Activated B cell treated with CpG ODN at 0.5 μM for 24 hours (primary cell): ENCODE data around the gene WDR54. TPM values are rescaled to one million over a fixed set of nuclear protein-coding genes. Genes with fewer than 3 reads are reported as not detected.

Experiments
- ATAC-seq: fragments of 200-7000 bp; cut with Tn5 transposase; one replicate; pipeline ENCODE4 v1.10.0; 2021; ENCODE audit warnings: low read depth, mild to moderate bottlenecking, moderate library complexity
- CTCF ChIA-PET: fragments of 350-600 bp; sonication (Branson Sonifier 250); formaldehyde crosslinking; loops from one replicate; lab custom pipeline; 2021; ENCODE audit warnings: antibody characterized with exemption; lab: Charles Lee
- POLR2A ChIA-PET: fragments of 350-600 bp; sonication (Branson Sonifier 250); formaldehyde crosslinking; loops from one replicate; lab custom pipeline; 2021; ENCODE audit warnings: antibody characterized with exemption; lab: Charles Lee
- DNase-seq: peaks from one replicate; pipeline ENCODE4 v3.0.0; 2022
- H3K27ac Mint-ChIP-seq: one replicate; pipeline ENCODE4 v1.8.0; 2020; ENCODE audit warnings: mixed read lengths
- H3K27me3 Mint-ChIP-seq: one replicate; pipeline ENCODE4 v1.8.0; 2021; ENCODE audit warnings: mixed read lengths
- H3K36me3 Mint-ChIP-seq: one replicate; pipeline ENCODE4 v1.8.0; 2021; ENCODE audit warnings: low read depth, mixed read lengths
- H3K4me1 Mint-ChIP-seq: one replicate; pipeline ENCODE4 v1.8.0; 2021; ENCODE audit warnings: mixed read lengths
- H3K4me3 Mint-ChIP-seq: one replicate; pipeline ENCODE4 v1.8.0; 2020; ENCODE audit warnings: mild to moderate bottlenecking, mixed read lengths
- H3K9me3 Mint-ChIP-seq: one replicate; pipeline ENCODE4 v1.8.0; 2020; ENCODE audit warnings: mixed read lengths
- intact Hi-C: fragments of 100-400 bp; cut with micrococcal nuclease; formaldehyde crosslinking; loops from one replicate; pipeline ENCODE4 v1.15.1; 2024
- total RNA-seq: library from RNA; stranded (reverse); gene quantifications from 2 replicates; pipeline ENCODE4 v1.2.3, GENCODE V29; 2022
- TF ChIP-seq, protein P1 (sequence below): fragments of 200-600 bp; IDR thresholded peaks from one replicate; pipeline ENCODE4 v1.8.0; 2022; ENCODE audit warnings: antibody characterized with exemption, mild to moderate bottlenecking

Gene WDR54
- total RNA-seq, 1 donor from 2014 or later = 32.3 TPM

DNA sequence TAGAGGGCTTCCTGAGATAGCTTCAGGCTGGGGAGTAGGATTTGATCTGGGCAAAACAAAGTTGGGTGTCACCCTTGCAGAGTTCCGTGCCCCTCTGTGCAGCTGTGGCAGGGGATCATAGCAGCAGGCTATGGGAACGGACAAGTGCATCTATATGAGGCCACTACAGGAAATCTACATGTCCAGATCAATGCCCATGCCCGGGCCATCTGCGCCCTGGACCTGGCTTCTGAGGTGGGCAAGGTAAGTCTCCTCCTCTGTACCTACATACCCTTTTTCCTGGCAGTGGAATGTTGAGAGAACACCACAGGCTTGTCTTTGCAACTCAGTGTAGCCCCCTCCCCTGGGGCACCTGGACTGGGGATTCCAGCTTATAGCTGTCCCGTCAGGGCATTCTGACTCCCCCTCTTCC is 3.5 kb downstream of the WDR54 start:
- ChIA-PET CTCF (no interaction called here), POLR2A (interaction anchor here (0.7 kb wide), 1 partner anchor 67 kb away, joined by 3 read pairs; no protein-coding TSS in a partner anchor)
- Mint-ChIP-seq H3K4me1 (peaks cover 18% of the 10 kb centered on the region), H3K27me3 (no peaks in the 10 kb centered on the region), H3K27ac (no peak overlapping the region), H3K9me3 (no peaks in the 10 kb centered on the region), H3K4me3 (no peak overlapping the region), H3K36me3 (peaks cover 30% of the 10 kb centered on the region)
- TF ChIP-seq, protein P1, sequence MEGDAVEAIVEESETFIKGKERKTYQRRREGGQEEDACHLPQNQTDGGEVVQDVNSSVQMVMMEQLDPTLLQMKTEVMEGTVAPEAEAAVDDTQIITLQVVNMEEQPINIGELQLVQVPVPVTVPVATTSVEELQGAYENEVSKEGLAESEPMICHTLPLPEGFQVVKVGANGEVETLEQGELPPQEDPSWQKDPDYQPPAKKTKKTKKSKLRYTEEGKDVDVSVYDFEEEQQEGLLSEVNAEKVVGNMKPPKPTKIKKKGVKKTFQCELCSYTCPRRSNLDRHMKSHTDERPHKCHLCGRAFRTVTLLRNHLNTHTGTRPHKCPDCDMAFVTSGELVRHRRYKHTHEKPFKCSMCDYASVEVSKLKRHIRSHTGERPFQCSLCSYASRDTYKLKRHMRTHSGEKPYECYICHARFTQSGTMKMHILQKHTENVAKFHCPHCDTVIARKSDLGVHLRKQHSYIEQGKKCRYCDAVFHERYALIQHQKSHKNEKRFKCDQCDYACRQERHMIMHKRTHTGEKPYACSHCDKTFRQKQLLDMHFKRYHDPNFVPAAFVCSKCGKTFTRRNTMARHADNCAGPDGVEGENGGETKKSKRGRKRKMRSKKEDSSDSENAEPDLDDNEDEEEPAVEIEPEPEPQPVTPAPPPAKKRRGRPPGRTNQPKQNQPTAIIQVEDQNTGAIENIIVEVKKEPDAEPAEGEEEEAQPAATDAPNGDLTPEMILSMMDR = no peak
- DNase-seq (no peak), ATAC-seq (no peak)
- intact Hi-C loops = loop anchor here (5.0 kb wide), 2 partner anchors 47 to 228 kb away; partner anchors contain the start of genes MRPL53 and MTHFD2

DNA sequence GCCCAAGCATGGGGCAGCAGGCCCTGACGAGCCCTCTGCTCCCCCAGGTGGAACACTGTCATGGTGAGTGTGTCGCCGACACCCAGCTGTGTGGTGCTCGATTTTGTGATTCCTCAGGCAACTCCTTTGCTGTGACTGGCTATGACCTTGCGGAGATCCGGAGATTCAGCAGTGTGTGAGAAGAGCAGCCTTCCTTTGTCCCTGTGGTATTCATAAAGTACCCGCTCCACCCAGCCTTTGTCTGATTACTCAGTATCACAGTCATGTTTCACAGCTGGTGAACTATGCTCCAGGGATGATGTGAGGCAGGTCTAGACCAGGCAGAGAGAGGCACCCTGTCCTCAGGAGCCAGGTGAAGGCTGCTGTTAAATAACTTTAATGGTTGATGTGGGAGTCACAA is 4.0 kb downstream of the WDR54 start:
- no peak for DNase-seq

DNA sequence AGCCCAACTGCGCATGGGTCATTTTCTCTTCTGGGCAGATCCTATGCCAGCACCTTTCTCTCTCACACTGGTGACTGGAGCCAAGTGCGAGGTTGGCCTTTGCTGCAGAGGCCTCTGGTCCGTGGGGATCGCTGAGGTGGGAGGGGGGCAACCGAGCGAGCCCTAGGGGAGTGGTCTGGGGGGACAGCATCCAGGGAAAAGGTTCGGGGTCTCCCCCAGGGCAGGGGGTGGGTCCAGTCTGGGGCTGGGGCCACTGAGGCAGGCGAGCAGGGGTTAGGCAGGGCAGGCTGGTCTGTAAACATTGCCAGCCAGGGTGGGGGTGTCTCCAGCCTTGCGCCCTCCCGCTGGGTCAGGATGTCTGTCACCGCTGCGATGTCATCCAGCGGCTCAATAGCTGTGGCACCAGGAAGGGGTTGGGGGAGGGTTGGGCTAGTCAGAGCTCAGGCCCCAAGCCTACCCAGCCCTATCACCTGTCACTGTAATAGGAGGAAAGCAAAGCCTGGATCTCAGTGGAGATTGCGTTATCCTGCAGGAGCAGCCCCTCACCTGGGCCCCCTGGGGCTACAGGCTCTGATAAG is 4.7 kb downstream of the WDR54 start:
- Mint-ChIP-seq H3K9me3 (no peaks in the 10 kb centered on the region), H3K27ac (no peak overlapping the region), H3K4me1 (peaks cover 6% of the 10 kb centered on the region), H3K4me3 (no peak overlapping the region), H3K27me3 (no peaks in the 10 kb centered on the region), H3K36me3 (peaks cover 32% of the 10 kb centered on the region)
- ATAC-seq (no peak), DNase-seq (no peak)
- ChIA-PET POLR2A (no interaction called here), CTCF (no interaction called here)
- TF ChIP-seq, protein P1 = no peak
- intact Hi-C loops = no loop called here

More for the DNA sequence above, 4.0 kb downstream of the WDR54 start:
- Mint-ChIP-seq H3K36me3 (peaks cover 33% of the 10 kb centered on the region), H3K27ac (no peak overlapping the region), H3K27me3 (no peaks in the 10 kb centered on the region), H3K4me1 (peaks cover 13% of the 10 kb centered on the region), H3K9me3 (no peaks in the 10 kb centered on the region), H3K4me3 (no peak overlapping the region)
- ChIA-PET POLR2A (interaction anchor here (0.7 kb wide), 1 partner anchor 66 kb away, joined by 3 read pairs; no protein-coding TSS in a partner anchor), CTCF (no interaction called here)
- intact Hi-C loops = no loop called here
- TF ChIP-seq, protein P1 = no peak
- ATAC-seq = no peak

DNA sequence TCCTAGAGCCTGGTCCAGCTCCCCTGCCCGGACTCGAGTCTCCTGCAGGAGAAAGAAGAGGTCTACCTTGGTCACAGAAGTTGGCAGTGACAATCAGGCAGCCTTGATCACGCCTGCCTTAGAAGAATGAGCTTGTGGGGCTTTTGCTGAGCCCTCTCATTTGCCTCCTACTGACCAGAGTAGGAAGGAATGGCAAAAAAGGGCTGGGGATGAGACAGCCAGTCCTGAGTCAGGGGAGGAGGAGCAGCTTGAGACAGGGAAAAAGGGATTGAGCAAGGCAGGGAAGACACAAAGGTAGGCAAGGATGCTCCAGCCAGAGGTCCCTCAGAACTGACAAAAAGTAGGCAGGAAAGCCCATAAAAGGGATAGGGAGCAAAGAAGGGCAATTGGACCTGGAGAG is 6.0 kb downstream of the WDR54 start:
- ATAC-seq = no peak
- POLR2A ChIA-PET = interaction anchor here (0.5 kb wide), 1 partner anchor 45 kb away, joined by 5 read pairs; no protein-coding TSS in a partner anchor

DNA sequence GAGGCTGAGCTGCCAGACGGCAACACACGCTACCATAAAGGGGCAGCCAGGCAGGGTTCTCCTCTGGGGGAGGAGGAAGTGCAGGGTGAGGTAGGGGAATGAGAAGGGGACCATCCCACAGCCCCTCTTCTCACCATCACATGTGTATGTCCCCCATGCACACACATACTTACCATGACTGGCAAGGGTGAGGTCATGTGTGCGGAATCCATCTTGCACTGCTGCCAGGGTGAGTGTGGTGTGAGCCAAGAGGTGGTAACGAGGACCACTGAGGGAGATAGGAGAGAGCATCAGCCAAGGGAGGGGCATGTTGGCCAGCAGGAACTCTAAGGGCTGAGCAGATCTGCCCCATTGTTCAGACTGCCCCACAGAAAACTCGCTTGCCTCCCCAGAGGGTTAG is 7.1 kb downstream of the WDR54 start:
- no peak for ATAC-seq
- ChIA-PET POLR2A (interaction anchor here (0.5 kb wide), 1 partner anchor 141 kb away, joined by 4 read pairs; no protein-coding TSS in a partner anchor), CTCF (no interaction called here)
- H3K36me3 Mint-ChIP-seq = peaks cover 30% of the 10 kb centered on the region
- no peaks in the 10 kb centered on the region for H3K4me1 Mint-ChIP-seq
- no peaks in the 10 kb centered on the region for H3K9me3 Mint-ChIP-seq
- H3K4me3 Mint-ChIP-seq = no peak overlapping the region
- H3K27ac Mint-ChIP-seq = no peak overlapping the region
- H3K27me3 Mint-ChIP-seq = no peaks in the 10 kb centered on the region
- TF ChIP-seq, protein P1 = no peak
- DNase-seq = no peak
- intact Hi-C loops = no loop called here

More for the DNA sequence above, 6.0 kb downstream of the WDR54 start:
- Mint-ChIP-seq H3K4me1 (no peaks in the 10 kb centered on the region), H3K27ac (no peak overlapping the region), H3K4me3 (no peak overlapping the region), H3K36me3 (peaks cover 30% of the 10 kb centered on the region), H3K9me3 (no peaks in the 10 kb centered on the region), H3K27me3 (no peaks in the 10 kb centered on the region)
- CTCF ChIA-PET = no interaction called here
- no peak for DNase-seq
- intact Hi-C loops = no loop called here
- TF ChIP-seq, protein P1 = no peak
